NCI-H187 treated with DMSO at 0.1 percent for 48 hours (cell line): ENCODE measurements around the gene NUP62.
"Not testable (repeated sequence)": the region's sequence is repeated elsewhere in the genome, so short reads cannot be mapped to it uniquely, and the experiment has no call there.

Experiments
- DNase-seq: peaks from one replicate; lab custom pipeline; 2025; lab: John Stamatoyannopoulos, UW

NUP62 gene

DNA sequence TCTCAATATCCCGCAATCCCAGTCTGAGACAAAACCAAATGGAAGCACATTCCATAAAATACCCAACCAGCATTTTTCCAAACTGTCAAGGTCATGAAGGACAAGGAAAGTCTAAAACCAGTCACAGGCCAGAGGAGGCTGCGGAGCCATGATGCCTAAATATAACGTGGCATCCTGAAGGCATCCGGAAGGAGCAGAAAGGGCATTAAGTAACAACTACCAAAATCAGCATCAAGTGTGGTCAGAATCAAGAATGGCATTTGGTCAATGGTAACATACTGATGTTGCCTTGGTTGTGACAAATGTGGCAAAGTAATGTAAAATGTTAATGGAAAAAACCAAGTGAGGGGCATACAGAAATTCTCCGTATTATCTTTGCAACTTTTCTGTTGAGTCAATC lies 3.8 kb downstream of the NUP62 start:
- no peak for DNase-seq

DNA sequence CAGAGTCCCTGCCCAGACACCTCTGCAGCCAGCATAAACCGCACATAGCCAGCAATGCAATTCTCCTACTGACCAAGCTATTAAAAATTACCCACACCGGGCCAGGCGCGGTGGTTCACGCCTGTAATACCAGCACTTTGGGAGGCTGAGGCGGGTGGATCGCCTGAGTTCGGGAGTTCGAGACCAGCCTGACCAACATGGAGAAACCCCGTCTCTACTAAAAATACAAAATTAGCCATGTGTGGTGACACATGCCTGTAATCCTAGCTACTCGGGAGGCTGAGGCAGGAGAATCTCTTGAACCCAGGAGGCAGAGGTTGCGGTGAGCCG lies 4.5 kb downstream of the NUP62 start:
- not testable (repeated sequence) for DNase-seq

DNA sequence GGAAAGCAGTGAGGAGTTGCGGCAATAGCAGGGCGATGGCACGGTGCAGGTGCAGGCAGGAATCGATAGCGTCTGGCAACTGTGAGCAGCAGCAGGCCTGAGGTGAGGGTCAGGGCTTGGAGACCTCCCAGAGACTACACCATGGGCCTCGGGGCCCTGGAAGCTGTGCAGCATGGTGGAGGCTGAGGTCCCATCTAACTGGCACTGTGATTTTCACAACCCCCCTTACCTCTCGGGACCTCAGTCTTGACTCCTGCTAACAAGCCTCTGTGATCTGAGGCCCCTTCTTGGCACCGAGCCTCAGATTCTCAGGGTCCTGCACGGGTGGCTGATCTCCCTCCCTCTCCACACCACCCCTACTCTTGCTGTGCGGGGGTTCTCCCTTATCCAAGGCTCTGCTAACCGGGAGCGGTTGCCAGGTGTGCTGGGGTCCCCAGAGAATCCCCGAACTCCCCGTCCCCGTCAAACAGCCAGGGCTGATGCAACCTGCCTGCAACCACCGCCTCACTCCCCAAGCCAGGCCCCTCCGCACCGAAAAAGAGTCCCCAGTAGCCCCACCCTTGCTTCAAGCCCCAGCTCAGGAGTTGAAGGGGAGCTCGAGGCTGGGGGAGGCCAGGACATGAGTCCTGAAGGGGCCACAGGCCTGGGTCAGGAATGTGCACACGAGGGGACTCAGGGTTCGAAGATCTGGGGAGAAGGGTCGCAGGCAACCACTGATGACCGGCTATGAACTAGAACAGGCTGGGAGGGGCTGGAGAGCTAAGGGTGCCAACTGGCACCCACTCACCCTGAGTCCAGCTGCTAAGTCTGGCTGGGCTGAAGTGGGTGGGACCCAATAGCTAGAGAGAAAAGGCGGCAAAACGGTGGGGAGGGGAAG lies 5.1 kb downstream of the NUP62 start:
- DNase-seq: no peak

DNA sequence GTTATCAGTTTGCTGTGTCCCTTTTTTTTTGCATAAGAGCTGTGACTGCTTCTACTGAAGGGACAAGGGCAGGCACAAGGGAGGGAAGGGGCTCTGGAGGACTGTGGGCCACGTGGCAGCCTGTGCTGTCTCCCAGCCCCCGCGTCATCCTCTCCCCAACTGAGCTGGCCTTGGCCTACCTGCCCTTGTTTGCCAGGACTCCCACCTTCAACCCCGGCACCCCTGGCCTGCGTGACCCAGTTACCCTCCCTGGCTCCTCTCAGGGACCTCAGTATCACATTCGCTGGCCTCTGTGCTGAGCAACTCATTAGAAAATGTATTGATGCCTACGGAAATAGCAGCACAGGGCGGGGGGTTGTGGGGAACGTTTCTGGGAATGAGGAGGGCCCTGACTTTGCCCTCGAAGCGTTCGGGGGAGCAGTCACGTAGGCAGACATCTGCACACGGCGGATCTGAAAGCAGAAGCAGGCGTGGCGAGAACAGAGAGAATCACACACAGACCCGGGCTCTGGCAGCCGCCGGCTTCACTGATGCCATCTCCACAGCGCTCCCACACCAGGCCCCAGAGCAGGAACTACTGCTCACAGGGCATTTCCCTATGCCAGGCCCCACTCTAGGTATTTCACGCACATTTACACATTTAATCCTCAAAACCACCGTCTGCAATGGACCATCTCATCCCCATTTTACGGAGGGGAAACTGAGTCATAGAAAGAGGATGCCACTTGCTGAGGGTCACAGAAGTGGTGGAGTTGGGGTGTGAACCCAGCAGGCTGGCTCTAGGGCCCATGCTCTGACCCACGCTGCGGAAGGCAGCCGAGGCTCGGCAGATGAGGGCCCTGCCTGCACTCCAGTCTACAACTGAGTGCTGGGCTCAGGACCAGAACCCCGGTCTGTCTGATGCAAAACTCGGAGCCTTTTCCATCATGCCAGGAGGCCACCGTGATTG lies 6.0 kb downstream of the NUP62 start:
- DNase-seq: no peak

DNA sequence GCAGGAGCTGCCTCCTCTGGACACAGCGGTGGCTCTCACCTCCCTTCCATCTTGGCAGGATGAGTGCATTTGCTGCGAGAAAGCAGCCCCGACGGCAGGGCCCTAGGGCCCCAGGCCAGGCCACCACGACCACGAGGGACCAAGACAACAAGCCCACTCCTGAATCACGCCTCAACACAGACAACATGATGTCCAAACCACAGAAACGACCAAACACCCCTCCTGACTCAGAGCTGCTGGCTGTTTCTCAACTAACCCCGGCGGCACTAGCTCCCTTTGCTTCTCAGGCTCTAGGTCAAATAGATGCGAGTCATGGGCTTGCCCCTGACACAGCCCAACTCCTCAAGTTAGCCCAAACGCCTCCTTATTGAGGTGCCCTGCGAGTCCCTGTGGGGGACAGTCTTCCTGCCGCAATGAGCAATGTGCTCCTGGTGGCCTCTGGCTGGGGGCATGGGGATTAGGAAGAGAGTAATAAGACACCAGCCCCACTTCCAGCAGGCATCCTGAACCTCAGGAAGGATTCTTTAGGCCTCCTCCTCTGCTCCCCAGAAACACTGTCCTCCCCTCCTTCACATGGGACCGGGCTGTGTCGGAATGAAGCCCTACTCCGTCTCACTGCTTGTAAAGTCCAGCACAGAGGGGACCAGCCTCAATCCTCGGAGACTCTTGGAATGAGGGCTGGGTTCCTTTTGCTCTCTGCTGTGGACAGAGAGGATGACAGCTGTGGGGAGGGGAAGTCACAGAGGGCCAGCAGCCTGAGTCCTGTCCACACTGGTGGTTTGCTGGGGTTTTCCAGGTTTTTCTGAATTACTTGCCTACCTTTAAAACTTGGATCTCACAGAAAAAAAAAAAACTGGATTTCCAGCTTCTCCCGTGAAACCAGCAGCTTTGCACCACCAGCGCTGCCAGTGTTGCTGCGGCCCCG lies 7.2 kb downstream of the NUP62 start:
- no peak for DNase-seq

DNA sequence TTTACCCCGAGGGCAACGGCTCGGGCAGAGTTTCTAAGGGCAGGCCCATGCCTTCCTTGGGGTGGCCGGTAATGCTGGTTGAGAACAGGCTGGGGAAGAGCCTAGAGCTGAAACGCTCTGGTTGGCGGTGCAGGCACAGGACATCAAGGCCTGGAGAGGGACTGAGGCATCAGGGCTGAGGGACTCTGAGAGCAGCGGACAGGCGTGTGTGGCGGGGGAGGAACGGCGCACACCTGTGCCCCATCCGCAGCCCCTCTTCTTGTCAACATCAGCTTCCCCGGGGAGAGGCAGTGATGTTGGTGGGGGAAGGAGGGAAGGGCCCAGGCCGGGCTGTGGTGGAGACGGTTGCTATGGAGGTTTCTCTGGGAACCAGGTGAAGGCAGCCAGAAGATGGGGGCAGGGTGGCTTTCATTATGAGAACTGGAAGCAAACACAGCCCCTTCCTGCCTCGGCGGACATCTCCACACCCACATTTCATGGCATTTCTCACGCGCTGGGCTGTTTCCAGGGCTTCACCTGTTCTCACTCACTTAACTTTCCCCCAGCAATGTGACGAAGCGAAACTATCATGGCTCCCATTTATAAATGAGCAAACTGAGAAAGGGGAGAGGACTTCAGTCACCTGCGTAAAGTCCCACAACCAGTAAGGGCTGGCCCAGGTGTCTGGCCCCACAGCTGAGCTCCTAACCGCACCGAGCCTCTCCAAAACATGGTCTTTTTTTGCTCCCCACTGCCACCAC lies 8.5 kb downstream of the NUP62 start:
- DNase-seq: peak; percentile 13

DNA sequence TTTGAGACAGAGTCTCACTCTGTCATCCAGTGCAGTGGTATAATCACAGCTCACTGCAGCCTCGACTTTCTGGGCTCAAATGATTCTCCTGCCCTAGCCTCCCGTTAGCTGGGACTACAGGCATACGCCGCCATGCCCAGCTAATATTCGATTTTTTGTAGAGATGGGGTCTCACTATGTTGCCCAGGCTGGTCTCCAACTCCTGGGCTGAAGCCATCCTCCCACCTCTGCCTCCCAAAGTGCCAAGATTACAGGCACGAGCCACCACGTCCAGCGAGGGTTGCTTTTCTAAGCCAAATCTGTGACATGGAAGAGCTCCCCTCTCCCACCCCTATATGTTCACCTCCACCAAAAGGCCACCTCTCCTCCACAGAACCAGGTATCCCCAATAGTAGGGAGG lies 11.2 kb downstream of the NUP62 start:
- DNase-seq: no peak

DNA sequence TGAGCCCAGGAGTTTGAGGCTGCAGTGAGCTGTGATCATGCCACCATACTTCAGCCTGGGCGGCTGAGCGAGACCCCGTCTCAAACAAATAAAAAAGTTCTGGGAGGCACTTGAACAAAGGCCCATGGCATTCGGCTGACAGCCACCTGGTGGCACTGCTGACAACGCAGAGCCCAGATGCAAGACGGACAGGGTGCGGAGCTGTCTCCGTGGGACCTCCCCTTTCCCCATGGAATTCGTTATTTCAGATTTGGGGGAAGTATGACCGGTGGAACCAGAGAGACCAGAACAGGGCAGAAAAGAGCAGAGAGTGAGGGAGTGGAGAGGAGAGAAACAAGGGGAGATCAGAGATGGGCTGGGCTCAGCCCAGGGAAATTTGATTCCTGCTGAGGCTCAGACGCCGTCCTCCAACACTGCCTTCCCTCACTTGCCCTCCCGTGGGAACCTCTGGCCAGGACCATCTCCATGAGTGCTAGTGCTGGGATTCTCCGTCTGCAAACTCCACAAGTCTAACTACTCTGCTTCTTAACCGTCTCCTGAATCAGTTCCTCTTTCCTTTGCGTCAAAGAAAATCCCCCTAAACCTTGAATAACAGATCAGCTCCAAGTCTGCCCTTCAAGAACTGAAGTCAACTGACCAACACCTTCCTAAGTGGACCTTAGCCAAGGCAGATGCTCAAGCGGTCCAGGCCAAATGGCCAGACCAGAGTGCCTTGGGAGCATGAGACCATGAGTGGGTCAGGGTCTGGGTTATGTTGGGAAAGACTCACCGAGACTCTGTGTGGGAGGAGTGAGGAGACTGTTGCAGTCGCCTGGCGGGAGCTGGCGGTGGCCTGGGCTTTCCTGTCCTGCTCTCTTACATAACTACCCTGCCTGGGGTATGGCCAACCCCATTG lies 12.2 kb downstream of the NUP62 start:
- DNase-seq: no peak

DNA sequence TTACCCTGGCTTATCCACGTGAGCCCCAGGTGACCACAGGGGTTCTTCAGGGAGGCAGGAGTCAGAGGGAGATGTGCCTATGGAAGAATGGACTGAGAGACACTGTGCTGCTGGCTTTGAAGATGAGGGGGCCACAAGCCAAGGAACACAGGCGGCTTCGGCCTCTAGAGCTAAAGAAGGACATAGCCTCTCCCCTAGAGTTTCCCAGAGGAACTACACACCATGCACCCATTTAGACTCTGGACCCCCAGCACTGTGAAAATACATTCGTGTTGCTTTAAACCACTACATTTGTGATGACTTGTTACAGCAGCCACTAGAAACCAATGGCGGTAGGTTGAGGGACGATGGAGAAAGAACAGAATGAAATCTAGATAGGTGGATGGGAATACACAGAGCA lies 14.0 kb downstream of the NUP62 start:
- no peak for DNase-seq

DNA sequence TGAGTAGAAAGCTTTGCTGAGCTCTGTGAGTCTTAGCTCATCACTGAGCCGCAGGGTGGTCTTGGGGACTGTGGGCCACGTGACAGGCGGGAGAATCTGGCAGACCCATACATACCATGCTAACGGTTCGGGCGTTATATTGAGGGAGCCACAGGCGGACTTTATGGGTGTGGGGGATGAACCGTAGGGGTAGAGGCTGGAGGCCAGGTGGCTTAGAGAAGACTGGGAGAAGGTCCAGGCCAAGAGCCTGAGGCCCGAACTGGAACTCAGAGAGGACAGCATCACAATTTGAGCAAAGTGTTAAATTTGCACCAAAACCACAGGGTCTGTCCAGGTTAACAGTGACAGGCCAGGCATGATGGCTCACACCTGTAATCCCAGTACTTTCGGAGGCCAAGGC lies 15.6 kb downstream of the NUP62 start:
- DNase-seq: no peak

DNA sequence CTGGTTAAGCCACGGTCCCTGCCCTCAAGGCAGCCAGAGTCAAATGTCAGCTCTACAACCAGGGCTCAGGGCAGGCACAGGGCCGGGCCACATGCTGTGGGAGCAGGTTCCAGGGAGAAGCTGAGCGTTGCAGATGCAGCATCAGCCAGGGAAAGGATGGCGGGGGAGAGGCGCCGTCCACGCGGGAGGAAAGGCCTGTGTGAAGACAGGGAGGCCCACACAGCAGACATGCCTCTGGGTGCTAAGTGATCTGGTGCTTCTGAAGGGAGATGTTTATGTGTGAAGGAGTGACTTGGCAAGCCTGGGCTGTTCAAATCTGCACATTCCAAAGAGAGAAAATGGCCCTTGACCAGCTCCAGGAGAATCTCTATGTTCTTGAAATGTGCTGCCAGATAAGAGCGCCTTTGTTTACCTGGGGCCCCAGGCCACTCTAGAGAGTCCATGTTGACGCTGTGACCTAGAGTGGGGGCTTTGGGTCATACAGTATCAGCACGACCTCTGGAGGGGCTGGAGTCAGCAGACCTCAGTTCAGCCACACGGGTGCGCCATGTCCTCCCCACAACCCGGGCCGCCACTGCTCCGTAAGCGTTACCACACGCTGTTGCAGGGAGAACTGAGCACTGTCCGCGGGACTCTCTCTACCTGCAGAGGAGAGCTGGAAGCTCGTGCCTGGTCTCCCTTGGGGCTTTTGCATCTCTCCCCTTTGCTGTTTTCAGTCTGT lies 16.2 kb downstream of the NUP62 start:
- DNase-seq: no peak

DNA sequence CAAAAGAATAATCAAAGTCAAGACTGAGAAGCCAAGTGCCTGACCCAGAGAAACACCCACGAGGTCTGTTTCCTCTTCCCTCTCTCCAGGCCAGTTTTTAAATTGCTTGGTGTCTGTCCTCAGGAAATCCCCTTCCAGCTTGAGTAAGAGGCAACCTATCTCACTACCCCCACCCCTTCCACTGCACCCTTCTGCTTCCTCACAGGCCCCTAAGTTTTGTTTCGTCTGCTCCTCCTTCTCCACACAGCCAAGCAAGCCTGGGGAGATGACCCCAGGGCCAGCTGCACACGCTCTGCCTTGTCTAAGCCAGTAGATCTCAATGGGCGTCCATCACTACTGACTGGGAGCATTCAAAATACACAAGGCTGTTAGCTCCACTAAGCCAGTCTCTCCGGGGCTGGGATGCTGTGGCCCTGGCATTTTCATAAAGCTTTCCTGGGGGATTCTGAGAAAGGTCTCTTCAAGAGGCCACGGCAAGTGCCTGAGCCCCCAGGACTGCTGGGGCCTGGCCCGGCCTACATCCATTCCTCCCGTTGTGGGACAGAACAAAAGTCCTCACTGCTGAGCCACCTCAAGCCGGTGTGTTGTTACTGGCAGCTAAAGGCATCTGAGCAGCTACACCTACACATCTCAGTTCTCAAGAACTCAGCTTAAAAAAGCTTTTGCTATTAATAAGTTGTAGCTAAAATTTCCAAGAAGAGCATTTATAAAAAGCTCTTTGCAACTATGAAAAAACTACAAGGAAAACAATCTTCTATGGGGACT lies 17.7 kb downstream of the NUP62 start:
- DNase-seq: no peak

DNA sequence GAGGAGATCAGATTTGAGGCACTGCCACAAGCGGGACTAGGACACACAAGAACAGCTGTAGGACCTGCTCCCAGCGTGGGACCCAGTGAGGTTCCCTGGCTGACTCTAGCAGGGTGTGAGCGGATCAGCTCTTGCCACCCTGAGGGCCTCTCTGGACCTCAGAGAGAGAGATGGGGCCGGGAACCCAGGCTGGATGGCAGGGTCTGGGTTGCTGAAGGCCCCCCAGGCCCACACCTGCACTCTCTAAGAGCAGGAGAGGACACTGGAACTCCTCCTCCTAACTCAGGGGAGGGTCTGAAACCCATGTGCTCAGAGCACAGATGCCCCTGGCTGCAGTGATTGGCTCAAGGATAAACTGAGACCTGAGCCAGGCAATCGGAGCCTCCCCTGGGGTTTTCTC lies 19.1 kb downstream of the NUP62 start:
- DNase-seq: no peak

DNA sequence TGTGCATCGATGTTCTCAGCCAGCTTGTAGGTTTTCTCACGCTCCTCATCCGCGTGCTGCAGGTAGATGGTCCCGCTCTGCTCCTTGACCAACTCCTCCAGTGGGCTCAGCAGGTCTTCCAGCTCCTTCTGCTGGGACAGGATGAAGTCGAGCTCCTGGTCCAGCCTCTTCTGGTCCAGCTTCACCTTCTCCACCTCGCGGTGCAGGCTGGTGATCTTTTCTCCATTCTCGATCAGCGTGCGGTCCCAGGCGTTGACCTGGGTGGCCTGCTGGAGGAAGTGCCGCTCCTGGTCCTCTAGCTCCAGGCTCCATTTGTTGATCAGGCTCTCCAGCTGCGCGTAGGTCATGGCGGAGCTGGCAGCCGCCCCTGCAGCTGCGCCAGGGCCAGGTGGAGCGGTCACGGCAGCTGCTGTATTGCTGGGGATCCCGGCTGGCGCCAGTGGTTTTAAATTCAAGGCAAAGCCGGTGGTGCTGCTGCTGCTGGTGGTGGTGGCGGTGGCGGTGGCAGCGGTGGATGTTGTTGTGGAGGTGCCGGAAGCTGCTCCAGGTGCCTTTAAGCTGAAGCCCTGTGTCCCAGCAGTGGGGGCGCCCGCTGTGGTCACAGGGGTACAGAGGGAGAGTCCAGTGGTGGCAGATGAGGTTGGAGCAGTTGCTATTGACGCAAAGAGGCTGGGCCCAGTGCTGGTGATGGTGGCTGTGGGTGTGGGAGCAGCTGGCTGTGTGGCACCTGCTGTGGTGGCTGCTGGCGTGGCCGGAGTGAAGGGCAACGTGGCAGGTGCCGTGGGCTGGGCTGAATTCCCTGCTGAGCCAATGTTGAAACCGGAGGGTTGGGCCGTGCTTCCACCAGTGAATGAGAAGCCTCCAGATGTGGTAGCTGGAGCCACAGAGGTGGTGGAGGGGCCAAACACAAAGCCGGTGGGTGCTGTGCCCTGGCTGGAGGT lies 20.6 kb downstream of the NUP62 start:
- DNase-seq: no peak

DNA sequence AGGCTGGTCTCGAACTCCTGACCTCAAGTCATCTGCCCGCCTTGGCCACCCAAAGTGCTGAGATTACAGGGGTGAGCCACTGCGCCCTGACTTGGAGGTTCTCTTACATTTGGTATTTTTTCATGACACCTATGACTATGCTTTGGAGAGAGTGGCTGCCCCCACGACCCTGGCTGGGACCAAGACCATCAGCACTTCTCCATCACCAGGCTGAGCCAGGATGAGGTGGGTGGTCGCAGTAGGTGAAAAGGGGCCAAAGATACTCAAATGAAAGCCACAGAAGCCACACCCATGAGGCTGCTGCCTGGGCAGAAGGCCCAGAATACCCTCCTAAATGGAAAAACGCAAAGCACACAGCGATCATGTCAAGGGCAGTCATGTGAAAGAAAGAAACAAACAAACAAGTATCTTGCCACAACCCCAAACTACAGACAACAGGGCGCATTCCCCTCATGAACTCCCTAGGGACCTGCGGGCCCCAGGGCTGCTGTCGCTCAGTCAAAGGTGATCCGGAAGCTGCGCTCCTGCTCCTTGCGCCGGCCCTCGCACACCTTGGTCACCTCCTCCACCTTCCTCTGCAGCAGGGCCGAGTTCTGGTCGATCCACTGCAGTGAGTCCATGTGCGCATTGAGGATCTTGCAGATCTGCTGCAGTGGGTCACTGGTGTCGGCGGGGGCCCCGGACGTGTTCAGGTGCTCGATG lies 21.4 kb downstream of the NUP62 start:
- DNase-seq: no peak

DNA sequence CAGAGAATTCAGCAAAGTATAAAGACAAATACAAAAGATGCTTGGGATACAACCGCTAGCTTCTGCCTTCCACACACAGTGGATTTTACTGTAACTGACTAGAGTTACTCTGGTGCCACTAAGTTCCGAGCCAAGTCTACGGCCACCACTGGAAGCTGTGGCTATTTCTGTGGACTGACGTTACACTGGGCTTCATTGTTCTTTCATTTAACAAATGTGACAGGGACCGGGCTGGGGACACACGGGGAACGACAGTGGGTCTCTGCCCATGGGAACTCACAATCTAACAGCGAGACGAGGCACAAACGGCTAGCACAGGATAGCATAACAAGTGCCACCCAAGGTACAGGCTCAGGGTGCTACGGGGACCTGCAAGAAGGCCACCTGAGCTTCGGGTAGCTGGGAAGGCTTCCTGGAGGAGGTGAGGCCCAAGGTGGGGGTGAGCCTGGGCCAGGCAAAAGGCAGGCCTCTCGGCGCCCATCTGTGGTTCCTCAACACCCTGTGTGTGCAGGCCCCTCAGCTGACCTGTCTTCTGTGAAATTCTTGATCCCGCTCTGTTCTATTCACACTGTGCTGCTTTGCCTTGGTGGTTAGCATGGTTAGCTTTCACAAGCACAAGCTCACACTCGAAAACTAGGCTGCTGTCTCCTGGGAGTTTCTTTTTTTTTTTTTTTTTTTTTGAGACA lies 22.3 kb downstream of the NUP62 start:
- no peak for DNase-seq

DNA sequence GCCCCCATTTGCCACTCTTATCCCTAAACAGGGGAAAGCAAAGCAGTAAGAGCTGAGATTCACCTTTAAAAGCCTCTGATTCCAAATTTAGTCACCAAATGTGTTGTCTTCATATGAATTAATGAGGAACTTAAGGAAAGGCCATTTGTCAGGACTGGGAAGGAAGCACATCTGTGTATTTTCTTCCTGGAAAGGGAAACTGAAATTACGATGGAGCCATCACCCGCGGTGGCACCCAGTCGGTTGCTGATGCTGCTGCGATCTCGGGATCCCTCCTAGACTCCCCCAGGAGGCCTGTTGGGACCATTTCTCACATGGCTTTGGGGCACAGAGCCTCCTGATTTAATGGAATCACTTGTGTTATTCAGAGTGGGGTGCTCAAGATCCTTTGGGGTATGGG lies 25.2 kb downstream of the NUP62 start:
- DNase-seq: no peak
